Activated gamma-delta T cell (primary cell): ENCODE measurements around the gene AQP7.
"Not testable (repeated sequence)": the region's sequence is repeated elsewhere in the genome, so short reads cannot be mapped to it uniquely, and the experiment has no call there.

Source experiments
- DNase-seq: peaks from one replicate; lab custom pipeline; 2025; lab: John Stamatoyannopoulos, UW
- total RNA-seq, 2 donors: gene quantifications; one replicate each; lab custom pipeline; 2026; lab: John Stamatoyannopoulos, UW

AQP7 gene
- total RNA-seq: 0 to 0.05 reads per million in 2 donors

DNA sequence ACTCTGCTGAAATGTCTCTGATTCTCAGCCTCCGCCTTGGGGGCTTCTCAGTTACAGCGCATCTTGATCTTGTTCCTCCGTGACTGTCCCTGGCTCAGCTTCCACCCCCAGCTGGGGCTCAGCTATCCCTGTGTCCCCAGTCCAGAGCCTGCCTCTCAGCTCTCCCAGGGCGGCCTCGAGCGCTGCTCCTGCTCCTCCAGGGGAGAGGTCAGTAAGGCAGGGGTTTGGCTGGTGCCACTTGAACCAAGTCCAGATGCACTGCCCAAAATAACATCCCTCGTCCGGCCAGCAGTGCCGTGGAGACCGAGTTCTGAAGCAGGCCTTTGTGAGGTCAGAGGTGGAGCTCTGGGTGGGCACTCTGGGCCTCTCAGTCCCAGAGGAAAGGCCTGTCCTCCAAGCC is at the start of gene AQP7:
Gene AQP7 (minus strand): TSS at position 198 of the 400 bp plus-strand sequence. CDS start 1,306 bp downstream, outside the sequence.
- not testable (repeated sequence) for DNase-seq

DNA sequence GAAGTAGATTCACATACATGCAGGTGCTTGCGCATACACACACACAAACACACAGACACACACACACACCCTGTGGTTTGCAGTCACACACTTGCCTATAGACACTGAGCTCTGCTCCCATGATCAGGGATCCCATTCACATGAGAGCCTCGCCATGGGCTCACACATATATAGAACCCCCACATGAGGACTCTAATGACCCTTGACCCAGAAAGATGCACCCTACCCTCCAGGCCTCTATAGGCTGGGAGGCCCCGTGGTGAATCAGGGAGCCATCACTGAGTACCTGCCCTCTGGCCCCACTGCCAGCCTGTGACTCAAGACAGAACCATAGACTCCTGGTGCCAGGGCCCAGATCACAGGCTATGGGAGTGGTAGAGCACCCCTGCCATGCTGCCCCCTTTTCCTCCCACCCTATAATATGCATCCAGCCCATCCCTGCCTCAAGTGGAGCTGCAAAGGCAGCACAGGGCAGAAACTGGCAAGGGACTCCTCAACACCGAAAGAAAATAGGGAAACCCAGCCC is 48.3 kb upstream of the AQP7 start:
- no peak for DNase-seq

DNA sequence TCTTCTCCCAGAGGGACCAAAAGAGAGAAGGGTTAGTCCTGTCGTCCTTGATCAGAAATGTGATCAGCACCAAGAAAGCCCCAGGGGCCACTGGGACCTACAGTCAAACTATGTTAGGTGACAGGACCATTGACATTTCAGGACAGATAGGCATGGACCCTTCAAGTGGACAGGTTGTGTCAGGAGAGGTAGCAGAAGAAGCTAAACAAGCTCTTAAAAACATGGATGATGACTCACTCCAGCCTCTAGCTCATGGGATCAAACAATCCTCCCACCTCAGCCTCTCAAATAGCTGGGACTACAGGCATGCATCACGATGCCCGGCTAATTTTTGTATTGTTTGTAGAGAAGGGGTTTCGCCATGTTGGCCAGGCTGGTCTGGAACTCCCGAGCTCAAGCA is 47.3 kb upstream of the AQP7 start:
- no peak for DNase-seq

GRCh38 chr9:33447799-33448553 is 45.6 kb upstream of the AQP7 start:
- DNase-seq: no peak

DNA sequence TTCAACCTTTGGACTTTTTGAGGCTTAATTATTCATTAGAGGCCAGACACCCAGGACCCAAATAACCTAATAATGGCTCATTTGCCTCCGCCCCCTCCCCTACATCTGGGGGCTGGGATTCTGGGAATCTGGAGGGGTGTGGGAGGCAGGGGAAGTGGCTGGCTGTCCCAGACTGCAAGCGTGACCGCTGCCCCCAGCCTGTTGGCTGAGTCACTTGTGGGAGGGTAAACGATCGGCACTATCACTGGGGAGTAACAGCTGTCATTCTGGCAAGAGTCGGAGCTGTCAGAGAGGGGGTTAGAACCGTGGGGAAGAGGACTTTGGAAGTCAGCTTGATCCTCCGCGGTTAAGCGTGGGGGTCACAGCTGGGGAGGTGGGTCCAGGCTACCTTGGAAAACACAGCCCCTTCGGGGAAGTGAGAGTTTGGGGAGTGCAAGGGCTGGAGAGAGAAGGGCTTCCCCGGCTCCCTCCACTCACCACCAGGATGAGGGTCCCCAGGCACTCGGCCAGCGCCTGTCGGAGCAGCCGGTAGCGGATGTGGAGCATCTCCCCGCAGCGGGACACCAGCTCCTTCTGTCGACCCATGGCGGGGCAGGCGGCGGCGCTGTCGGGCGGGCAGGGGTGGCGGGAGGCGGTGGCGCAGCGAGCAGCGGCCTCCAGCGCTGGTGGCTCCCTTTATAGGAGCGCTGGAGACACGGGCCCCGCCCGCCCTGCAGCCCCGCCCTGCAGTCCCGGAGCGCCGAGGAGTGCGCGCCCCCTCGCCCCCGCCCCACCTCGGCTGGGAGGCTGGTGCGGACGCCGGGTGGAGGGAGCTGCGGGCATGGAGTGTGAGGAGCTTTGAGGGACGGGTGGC is 44.8 kb upstream of the AQP7 start, which contains the start of gene AQP3:
Gene AQP3 (minus strand): TSS at position 648 of the 853 bp plus-strand sequence. CDS start 63 bp downstream, at position 585.
- peak; percentile 61 for DNase-seq

- no peak for DNase-seq
Measured at GRCh38 chr9:33446240-33446945, 44.0 kb upstream of the AQP7 start.

- DNase-seq: no peak
Measured at GRCh38 chr9:33445389-33446239, 43.2 kb upstream of the AQP7 start.

- DNase-seq: no peak
Measured at GRCh38 chr9:33443464-33444154, 41.2 kb upstream of the AQP7 start.

DNA sequence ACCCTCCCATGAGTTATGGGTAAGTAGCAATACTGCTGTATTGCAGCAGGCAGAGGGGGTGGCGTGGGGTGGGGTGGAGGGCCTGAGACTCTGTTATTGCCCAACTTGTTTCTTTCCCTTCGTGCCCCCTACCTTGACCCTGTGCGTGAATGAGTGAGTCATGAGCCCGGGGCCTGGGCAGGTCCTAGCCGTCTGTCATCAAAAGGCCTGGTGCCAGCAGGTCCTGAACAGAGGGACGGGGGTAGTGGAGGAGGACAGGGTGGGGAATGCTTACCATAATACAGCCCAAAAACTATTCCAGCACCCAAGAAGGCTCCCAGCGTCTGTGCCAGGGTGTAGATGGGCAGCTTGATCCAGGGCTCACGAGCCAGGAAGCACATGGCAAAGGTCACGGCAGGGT is 40.7 kb upstream of the AQP7 start:
- no peak for DNase-seq

- no peak for DNase-seq
Measured at GRCh38 chr9:33442125-33442524, 39.8 kb upstream of the AQP7 start.

DNA sequence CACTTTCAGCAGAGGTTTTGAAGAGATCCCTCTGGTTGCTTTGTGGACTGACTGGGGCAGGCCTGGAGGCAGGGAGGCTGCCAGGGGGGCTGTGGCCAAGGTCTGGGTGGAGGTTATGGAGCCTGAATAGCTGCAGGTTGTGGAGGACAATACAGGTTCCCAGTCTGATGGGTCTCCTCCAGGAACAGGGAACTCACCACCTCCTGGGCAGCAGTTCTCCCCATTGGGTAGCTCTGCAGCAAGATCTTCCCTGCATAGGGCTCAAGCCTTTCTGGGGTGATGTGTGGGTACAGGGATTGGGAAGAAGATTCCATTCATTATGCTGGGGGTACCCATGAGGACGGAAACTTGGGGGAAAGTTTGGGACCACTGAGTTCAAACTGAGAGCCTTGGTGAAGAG is 38.2 kb upstream of the AQP7 start:
- DNase-seq: no peak

GRCh38 chr9:33440204-33440603 is 37.8 kb upstream of the AQP7 start:
- no peak for DNase-seq

- DNase-seq: no peak
Measured at GRCh38 chr9:33439731-33440130, 37.4 kb upstream of the AQP7 start.

GRCh38 chr9:33438926-33439680 is 36.7 kb upstream of the AQP7 start:
- no peak for DNase-seq

DNA sequence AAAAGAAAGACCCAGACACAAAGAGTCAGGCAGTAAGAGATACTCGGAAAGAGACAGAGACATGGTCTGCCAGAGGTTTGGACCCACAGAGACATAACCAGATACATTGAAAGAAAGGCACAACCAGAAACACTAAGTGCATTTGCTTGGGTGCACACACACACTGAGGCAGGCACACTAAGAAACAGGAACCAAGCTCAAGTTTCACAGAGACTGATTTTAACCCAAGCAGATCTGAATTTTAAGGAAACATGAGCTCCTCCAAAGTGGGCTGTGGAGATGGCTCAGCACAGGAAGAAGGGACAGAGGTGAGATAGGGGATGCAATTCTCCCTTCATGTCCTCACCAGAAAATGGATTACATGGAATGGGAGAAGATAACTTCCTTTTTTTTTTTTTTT is 35.5 kb upstream of the AQP7 start:
- DNase-seq: no peak

GRCh38 chr9:33437205-33437604 is 34.8 kb upstream of the AQP7 start:
- DNase-seq: no peak

DNA sequence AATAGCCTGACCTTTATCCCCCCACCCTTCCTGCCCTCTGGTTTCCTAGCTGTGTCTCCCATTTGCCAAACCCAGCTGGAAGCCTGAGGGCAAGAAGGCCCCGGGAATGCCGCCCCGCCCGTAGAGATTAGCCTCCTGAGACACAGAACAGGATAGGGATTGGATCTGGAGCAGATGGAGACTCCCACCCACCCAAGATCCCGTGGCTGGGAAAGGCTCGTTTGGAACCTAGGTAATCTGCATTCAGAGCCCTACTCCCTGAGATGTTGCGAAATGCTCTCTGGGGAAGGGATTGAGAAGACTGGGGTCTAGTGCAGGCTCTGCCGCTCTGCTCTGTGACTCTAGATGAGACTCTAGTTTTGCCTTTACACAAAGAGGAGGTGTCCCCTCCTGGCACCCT is 34.1 kb upstream of the AQP7 start:
- no peak for DNase-seq

GRCh38 chr9:33435821-33436277 is 33.5 kb upstream of the AQP7 start:
- DNase-seq: no peak

GRCh38 chr9:33434317-33435105 is 32.1 kb upstream of the AQP7 start:
- DNase-seq: no peak
